Right cardiac atrium (tissue), 5 donors: ENCODE results near the gene CSH1. TPM values are rescaled to one million over a fixed set of nuclear protein-coding genes. Genes with fewer than 3 reads are reported as not detected.
A peak's percentile ranks its signal among the peaks of the same experiment; 100 is the strongest.
"Not testable (repeated sequence)": the region's sequence is repeated elsewhere in the genome, so short reads cannot be mapped to it uniquely, and the experiment has no call there.

Experiments
- ATAC-seq, 2 donors: fragments of 200-7000 bp; cut with Tn5 transposase; one replicate each; pipeline versions ENCODE4 v1.8.0 to v1.9.1; 2020; ENCODE audit warnings: moderate library complexity in 2 of 2, mild to moderate bottlenecking in 1 of 2
- DNase-seq, 3 donors: peaks; one replicate each; pipeline ENCODE4 v3.0.0-alpha.2; 2020
- H3K27ac ChIP-seq: one replicate; pipeline ENCODE4 v1.5.1; 2013; ENCODE audit warnings: mild to moderate bottlenecking, low read length, control low read depth, moderate library complexity
- H3K27me3 ChIP-seq: one replicate; pipeline ENCODE4 v1.6.1; 2013; ENCODE audit not compliant: control insufficient read depth, insufficient read depth
- H3K4me1 ChIP-seq: one replicate; pipeline ENCODE4 v1.6.1; 2013; ENCODE audit warnings: low read length; ENCODE audit not compliant: control insufficient read depth, insufficient read depth
- H3K4me3 ChIP-seq: one replicate; pipeline ENCODE4 v1.5.1; 2013; ENCODE audit warnings: low read length, control low read depth
- H3K9me3 ChIP-seq: one replicate; pipeline ENCODE4 v1.6.1; 2013; ENCODE audit warnings: low read length; ENCODE audit not compliant: control insufficient read depth
- WGBS: extraction: QIAGEN DNeasy Blood & Tissue Kit; methylation state at CpG from one replicate; pipeline ENCODE4 v1.1.7; 2013; 5-methylcytosine and 5-hydroxymethylcytosine counted together
- intact Hi-C, 4 donors: fragments of 100-400 bp; cut with DNase I; formaldehyde crosslinking; loops; one replicate each; pipeline versions ENCODE4 v1.11.0 to v1.14.0; 2022 to 2023
- polyA plus RNA-seq: library from polyadenylated mRNA; stranded (reverse); fragments of 200-250 nt; gene quantifications from one replicate; pipeline ENCODE4 v1.2.3, GENCODE V29; 2013
- total RNA-seq, 4 donors: library from RNA; stranded (reverse); fragmentation: NEBNext Ultra II Directional; extraction: Animal tissue kit (Norgen Biotek cat#: 25700); gene quantifications; one replicate each; pipeline ENCODE4 v1.2.1, GENCODE V29; 2021
- donor health status: healthy with polysubstance abuse.
- donor health status: DM: no; HTN: yes; CAD: no.
- donor health status: DM: no; HTN: no; CAD: no.
- donor health status: DM: no; HTN: yes; CAD: no; lungs with severe emphysema.
- donor health status: DM: yes; HTN: yes; CAD: no.

The CSH1 gene
- total and polyA plus RNA-seq, 5 donors: not detected

DNA sequence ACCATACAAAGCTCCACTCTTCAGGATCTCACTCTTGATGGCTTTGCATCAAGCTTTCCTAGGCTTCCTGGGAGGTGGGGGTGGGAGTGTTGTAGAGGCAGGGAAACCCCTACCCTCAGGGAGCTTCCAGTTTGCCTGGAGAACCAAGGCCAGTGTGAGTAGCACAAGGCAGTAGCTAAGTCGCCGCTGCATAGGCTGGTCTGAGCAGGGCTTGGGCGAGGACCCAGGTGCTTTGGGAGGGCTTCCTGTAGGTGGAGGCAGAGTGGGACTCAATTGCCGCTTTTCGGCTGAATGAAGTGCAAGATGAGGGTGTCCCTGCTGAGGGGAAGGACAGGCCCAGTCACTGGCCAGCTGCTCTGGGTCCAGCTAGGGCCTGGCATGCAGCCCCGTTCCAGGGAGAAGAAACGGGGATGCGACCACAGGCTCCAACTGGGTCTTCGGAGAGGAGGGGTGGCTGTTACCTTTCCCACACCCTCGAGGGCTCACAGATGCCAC is 31.8 kb upstream of the CSH1 start:
- peak in 1 of 3 donors; percentile 10 for DNase-seq
- Histone ChIP-seq H3K4me3 (no peak overlapping the region), H3K9me3 (no peaks in the 10 kb centered on the region), H3K27ac (no peak overlapping the region), H3K4me1 (no peaks in the 10 kb centered on the region), H3K27me3 (no peaks in the 10 kb centered on the region)
- intact Hi-C loops: loop anchor here in 1 of 4 donors (10.0 kb wide), 1 partner anchor 97 kb away; the partner anchor contains the start of gene ICAM2
- WGBS: 84% methylated on average over 10 of the region's 10 CpGs
- ATAC-seq: no peak

DNA sequence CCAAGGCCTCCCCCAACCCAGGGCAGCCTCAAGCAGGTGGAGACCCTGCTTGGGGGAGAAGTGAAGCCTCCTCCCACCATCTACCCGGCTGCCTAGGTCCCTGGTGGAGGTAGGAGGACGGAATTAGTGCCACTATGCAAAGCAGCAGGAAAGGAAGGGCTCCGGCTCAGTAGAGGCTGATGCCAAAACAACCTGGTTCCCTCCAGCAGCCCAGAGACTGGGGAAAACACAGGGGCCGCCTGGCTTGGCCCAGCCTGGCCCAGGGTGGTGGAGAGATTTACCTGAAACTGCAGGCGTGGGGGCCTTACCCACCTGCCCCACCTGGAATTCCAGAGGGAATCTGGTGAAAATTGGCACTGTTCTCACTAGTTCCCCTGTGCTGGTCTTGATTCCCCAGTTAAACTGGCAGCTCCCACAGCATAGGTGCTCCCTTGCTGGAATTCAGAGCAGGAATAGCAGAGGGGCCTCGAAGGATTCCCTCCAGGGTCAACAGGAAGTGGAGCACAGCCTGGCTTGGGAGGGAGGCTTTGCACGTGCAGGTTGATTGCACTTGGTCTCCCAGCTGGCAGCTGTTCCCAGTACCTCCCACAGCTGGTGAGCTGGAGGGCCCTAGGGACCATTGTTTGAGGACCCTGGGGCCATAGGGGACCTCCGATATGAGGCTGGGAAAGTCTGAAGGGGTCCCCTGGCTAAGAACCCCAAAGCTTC is 31.2 kb upstream of the CSH1 start:
- no peak overlapping the region for H3K27ac ChIP-seq
- no peaks in the 10 kb centered on the region for H3K27me3 ChIP-seq
- no peaks in the 10 kb centered on the region for H3K9me3 ChIP-seq
- ATAC-seq (no peak), DNase-seq (peak in 1 of 3 donors; percentile 23)
- 73% methylated on average over 8 of the region's 8 CpGs for WGBS
- intact Hi-C loops: loop anchor here in 1 of 4 donors (10.0 kb wide), 1 partner anchor 97 kb away; the partner anchor contains the start of gene ICAM2
- no peak overlapping the region for H3K4me3 ChIP-seq
- H3K4me1 ChIP-seq: no peaks in the 10 kb centered on the region

DNA sequence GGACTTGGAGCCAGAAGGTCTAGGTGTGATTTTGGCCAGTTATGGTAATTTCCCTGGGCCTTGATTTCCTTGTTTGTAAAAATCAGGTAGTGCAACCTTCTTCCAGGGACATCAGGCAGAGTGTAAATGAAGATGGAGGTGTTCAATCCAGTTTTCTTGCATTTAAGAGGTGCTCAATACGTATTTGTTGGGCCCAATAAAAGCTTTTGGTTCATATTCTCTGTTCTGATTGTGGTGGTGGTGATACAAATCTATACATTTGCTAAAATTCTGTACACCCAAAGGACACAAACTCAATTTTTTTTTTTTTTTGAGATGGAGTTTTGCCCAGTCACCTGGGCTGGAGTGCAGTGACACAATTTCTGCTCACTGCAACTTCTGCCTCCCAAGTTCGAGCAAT is 29.8 kb upstream of the CSH1 start:
- Histone ChIP-seq H3K9me3 (no peaks in the 10 kb centered on the region), H3K27ac (no peak overlapping the region), H3K27me3 (no peaks in the 10 kb centered on the region), H3K4me3 (no peak overlapping the region), H3K4me1 (no peaks in the 10 kb centered on the region)
- no peak for DNase-seq
- 95% methylated on average over 2 of the region's 2 CpGs for WGBS
- intact Hi-C loops: loop anchor here in 1 of 4 donors (10.0 kb wide), 1 partner anchor 99 kb away; the partner anchor contains the start of gene ICAM2
- no peak for ATAC-seq

DNA sequence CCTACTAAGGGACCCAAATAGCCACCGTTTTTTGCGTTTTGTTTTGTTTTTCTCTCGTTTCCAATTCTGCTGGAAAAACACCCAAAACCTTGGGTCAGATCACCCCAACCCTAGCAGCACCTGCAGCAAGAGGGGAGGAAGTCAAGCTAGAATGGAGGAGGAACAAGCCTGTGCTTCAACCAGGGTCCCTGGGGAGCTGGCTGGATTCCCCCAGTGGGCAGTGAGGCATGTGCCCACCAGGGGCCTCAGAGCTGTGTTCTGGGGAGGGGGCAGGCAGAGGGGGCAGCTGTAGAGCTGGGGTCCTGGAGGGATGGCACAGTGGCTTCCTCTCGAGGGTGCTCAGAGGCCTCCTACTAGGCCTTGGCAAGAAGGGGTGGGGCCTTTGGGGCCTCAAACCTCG is 29.2 kb upstream of the CSH1 start:
- DNase-seq (peak in 1 of 3 donors; percentile 19), ATAC-seq (no peak)
- no peaks in the 10 kb centered on the region for H3K9me3 ChIP-seq
- WGBS: 79% methylated on average over 5 of the region's 5 CpGs
- no peak overlapping the region for H3K4me3 ChIP-seq
- intact Hi-C loops: loop anchor here in 1 of 4 donors (10.0 kb wide), 1 partner anchor 99 kb away; the partner anchor contains the start of gene ICAM2
- no peaks in the 10 kb centered on the region for H3K27me3 ChIP-seq
- no peaks in the 10 kb centered on the region for H3K4me1 ChIP-seq
- H3K27ac ChIP-seq: no peak overlapping the region

- H3K4me1 ChIP-seq, H3K27me3 ChIP-seq, H3K27ac ChIP-seq, H3K4me3 ChIP-seq, H3K9me3 ChIP-seq, ATAC-seq: not testable (repeated sequence)
- intact Hi-C loops: loop anchor here in 1 of 4 donors (10.0 kb wide), 1 partner anchor 102 kb away; the partner anchor contains the start of gene ICAM2
- peak in 1 of 3 donors; percentile 11 for DNase-seq
- WGBS: 75% methylated on average over 9 of the region's 9 CpGs
These were observed 26.0 kb upstream of the CSH1 start for GRCh38 chr17:63922402-63922801.

DNA sequence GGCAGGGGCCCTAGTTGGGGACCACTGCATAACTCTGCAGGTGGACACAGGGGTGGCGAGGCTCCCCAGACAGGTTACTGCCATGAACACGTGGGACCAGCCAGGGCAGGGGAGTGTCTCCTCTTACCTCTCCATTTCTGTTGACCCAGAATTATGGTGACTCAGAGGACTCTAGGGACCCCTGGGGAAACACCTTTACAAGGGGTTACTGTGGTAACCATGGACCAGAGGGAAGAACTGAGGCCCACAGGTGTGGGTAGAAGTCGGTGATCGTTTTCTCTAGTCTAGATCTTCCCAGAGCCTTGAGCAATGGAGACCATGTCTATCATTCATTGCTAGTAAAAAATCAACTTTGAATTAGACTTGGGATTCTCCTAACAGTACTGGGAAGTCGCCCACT is 24.4 kb upstream of the CSH1 start:
- not testable (repeated sequence) for H3K9me3 ChIP-seq, H3K4me1 ChIP-seq, H3K4me3 ChIP-seq, H3K27ac ChIP-seq, ATAC-seq, H3K27me3 ChIP-seq
- peak in 1 of 3 donors; percentile 18 for DNase-seq
- intact Hi-C loops: loop anchor here in 1 of 4 donors (10.0 kb wide), 1 partner anchor 104 kb away; the partner anchor contains the start of gene ICAM2
- WGBS: 90% methylated on average over 5 of the region's 5 CpGs

GRCh38 chr17:63920050-63920449 is 23.7 kb upstream of the CSH1 start:
- not testable (repeated sequence) for ATAC-seq, H3K4me3 ChIP-seq, DNase-seq, H3K27me3 ChIP-seq, H3K27ac ChIP-seq, H3K9me3 ChIP-seq, H3K4me1 ChIP-seq
- 85% methylated on average over 6 of the region's 6 CpGs for WGBS
- intact Hi-C loops: loop anchor here in 1 of 4 donors (10.0 kb wide), 1 partner anchor 105 kb away; the partner anchor contains the start of gene ICAM2

DNA sequence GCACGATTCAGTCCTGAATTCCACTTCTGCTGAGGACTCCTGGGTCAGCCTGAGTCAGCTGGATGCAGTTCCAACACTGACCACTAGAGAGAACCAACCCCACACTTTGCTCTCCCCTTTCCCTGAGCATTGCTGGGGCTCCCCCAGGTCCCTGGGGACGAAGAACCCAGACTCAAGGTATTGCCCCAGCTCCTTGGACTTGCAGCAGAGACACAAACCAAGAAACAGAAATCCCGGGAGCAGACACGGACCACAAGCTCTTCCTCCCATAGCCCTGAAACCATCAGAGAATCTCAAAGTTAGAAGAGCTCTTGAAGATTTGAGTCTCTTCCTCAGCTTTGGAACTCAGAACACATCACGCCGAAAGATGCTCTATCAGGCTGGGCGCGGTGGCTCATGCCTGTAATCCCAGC is 22.9 kb upstream of the CSH1 start:
- ATAC-seq (peak; percentile 80 to 88), DNase-seq (peak; percentile 51 to 63 (median 56))
- no peak overlapping the region for H3K27ac ChIP-seq
- no peaks in the 10 kb centered on the region for H3K27me3 ChIP-seq
- no peaks in the 10 kb centered on the region for H3K4me1 ChIP-seq
- 36% methylated on average over 8 of the region's 8 CpGs for WGBS
- no peaks in the 10 kb centered on the region for H3K9me3 ChIP-seq
- H3K4me3 ChIP-seq: no peak overlapping the region
- intact Hi-C loops: loop anchor here (2.0 to 10.0 kb wide), 7 partner anchors 71 to 365 kb away; partner anchors contain the start of genes ERN1 (in 3 of the 4), ICAM2 (in 2 of the 4) and PRR29 (in 1 of the 4)

DNA sequence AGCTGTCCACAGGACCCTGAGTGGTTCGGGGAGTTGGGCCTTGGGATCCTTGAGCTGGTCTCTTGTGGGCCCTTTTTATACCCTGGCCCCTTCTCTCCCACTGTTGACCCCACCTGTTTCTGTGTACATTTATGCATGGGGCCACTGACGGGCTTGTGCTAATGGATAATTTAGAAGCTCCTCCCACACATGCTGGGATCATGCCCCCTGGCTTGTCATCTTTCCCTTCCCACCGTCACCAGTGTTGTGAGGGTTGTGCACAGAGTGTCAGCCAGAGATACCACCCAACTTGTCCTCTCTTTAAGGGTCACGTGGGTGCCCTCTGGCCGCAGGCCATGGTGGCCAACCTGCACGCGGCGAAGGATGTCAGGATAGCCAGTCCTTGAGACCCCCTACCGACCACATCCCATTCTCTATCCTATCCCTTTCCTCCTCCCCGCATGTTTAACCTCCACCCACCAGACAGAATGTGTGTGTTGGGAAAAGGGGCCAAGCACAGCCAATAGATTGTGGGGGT is 22.5 kb upstream of the CSH1 start, which contains the start of gene GH1:
Gene GH1, minus strand, starts transcription at position 51 of the 517 bp plus-strand sequence. CDS start 63 bp downstream, outside the sequence.
- not testable (repeated sequence) for H3K27ac ChIP-seq, H3K9me3 ChIP-seq, H3K4me3 ChIP-seq, DNase-seq, ATAC-seq, H3K4me1 ChIP-seq, H3K27me3 ChIP-seq
- WGBS: 49% methylated on average over 10 of the region's 10 CpGs
- intact Hi-C loops: loop anchor here (2.0 to 10.0 kb wide), 7 partner anchors 72 to 366 kb away; partner anchors contain the start of genes ERN1 (in 3 of the 4), ICAM2 (in 2 of the 4) and PRR29 (in 1 of the 4)

- H3K4me1 ChIP-seq: no peaks in the 10 kb centered on the region
- ATAC-seq: no peak
- no peak overlapping the region for H3K4me3 ChIP-seq
- WGBS: 47% methylated on average over 10 of the region's 10 CpGs
- DNase-seq: no peak
- no peaks in the 10 kb centered on the region for H3K9me3 ChIP-seq
- intact Hi-C loops: loop anchor here (2.0 to 10.0 kb wide), 7 partner anchors 72 to 366 kb away; partner anchors contain the start of genes ERN1 (in 3 of the 4), ICAM2 (in 2 of the 4) and PRR29 (in 1 of the 4)
- H3K27me3 ChIP-seq: no peaks in the 10 kb centered on the region
- no peak overlapping the region for H3K27ac ChIP-seq
These were observed 21.9 kb upstream of the CSH1 start for GRCh38 chr17:63918305-63918704.
